HG02981 (cell line): ENCODE results near the gene FGF14.

Experiments
- ATAC-seq: cut with Tn5 transposase; IDR thresholded peaks from one replicate; pipeline ENCODE4 v1.9.1; 2021; ENCODE audit warnings: mild to moderate bottlenecking, moderate library complexity; ENCODE audit not compliant: unreplicated experiment

Gene FGF14

GRCh38 chr13:102198418-102199311 lies 203.2 kb downstream of the FGF14 start:
- ATAC-seq: no peak

- ATAC-seq: no peak
Measured at GRCh38 chr13:102197193-102197592, 204.7 kb downstream of the FGF14 start.

GRCh38 chr13:102195566-102196462 lies 206.0 kb downstream of the FGF14 start:
- no peak for ATAC-seq

GRCh38 chr13:102192858-102193257 lies 209.0 kb downstream of the FGF14 start:
- no peak for ATAC-seq

- ATAC-seq: no peak
Measured at GRCh38 chr13:102191951-102192502, 209.8 kb downstream of the FGF14 start.

GRCh38 chr13:102190930-102191329 lies 210.9 kb downstream of the FGF14 start:
- no peak for ATAC-seq

- ATAC-seq: no peak
Measured at GRCh38 chr13:102187313-102187712, 214.5 kb downstream of the FGF14 start.

GRCh38 chr13:102185375-102185984 lies 216.4 kb downstream of the FGF14 start:
- no peak for ATAC-seq

- no peak for ATAC-seq
Measured at GRCh38 chr13:102183509-102184182, 218.2 kb downstream of the FGF14 start.

GRCh38 chr13:102182170-102182569 lies 219.7 kb downstream of the FGF14 start:
- no peak for ATAC-seq

- ATAC-seq: no peak
Measured at GRCh38 chr13:102177431-102177830, 224.4 kb downstream of the FGF14 start.

GRCh38 chr13:102176846-102177245 lies 225.0 kb downstream of the FGF14 start:
- no peak for ATAC-seq

- no peak for ATAC-seq
Measured at GRCh38 chr13:102172406-102172805, 229.4 kb downstream of the FGF14 start.

GRCh38 chr13:102170305-102170704 lies 231.5 kb downstream of the FGF14 start:
- no peak for ATAC-seq

- ATAC-seq: no peak
Measured at GRCh38 chr13:102169471-102170015, 232.3 kb downstream of the FGF14 start.

GRCh38 chr13:102152790-102153189 lies 249.1 kb downstream of the FGF14 start:
- no peak for ATAC-seq

- ATAC-seq: no peak
Measured at GRCh38 chr13:102147353-102147752, 254.5 kb downstream of the FGF14 start.

- no peak for ATAC-seq
Measured at GRCh38 chr13:102145750-102146149, 256.1 kb downstream of the FGF14 start.

- no peak for ATAC-seq
Measured at GRCh38 chr13:102142473-102142826, 259.4 kb downstream of the FGF14 start.
